ENCODE data around the gene ALDH1L2.
A peak's percentile ranks its signal among the peaks of the same experiment; 100 is the strongest.

ALDH1L2 gene

DNA sequence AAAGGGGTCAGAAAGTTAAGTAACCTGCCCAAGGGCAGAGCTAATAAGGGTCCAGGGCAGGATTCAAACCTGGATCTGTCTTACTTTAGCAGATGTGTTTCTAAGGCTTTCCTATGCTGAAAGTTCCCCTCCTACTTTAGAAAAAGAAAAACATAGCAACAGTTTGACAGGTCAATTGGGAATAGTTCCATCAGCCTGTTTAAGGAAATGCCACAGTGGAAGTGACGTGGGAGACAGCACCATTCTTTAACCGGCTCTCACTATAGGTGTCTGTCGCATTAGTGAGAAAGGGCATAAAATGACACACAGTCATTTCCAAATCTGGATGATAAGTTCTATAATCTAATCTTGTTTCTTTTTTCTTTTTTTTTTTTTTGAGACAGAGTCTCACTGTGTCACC, 7.3 kb downstream of the ALDH1L2 start:
- Histone ChIP-seq H3K4me2 (no peak overlapping the region), H3K9me3 (replicated peaks in 1 of 11) (no peaks in the 10 kb centered on the region), H3K36me3 (peaks cover 0 to 5% (median 0%) of the 10 kb centered on the region in 11 experiments; a peak in 1 of 22 replicates), H3K27me3 (no peaks in the 10 kb centered on the region), H3K27ac (no peak overlapping the region), H3K4me1 (no peaks in the 10 kb centered on the region), H4K20me1 (no peaks in the 10 kb centered on the region), H3K4me3 (no peak overlapping the region), H3K9ac (no peak overlapping the region)
- no peak for TF ChIP-seq Cebpa-rat (IDR thresholded peaks at IDR 0.05)

DNA sequence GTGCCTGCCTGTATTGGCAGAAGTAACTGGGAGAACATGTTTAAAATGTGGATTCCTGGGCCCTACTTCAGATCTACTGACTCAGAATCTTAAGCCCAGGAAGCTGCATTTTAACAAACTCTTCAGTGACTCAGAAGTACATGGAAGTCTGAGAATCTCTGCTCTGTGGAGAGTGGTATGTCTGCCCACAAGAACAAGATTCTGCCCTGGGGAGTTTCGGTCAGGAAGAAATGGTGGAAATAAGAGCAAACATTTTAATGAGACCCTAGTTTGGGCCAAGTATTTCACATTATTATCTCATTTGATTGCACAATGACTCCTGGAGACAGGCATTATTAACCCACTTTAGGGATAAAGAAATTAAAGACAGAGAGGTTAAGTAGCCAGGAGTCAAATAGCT, 8.2 kb downstream of the ALDH1L2 start:
- Histone ChIP-seq H3K4me3 (no peak overlapping the region), H3K4me2 (no peak overlapping the region), H3K9ac (no peak overlapping the region), H3K9me3 (replicated peaks in 1 of 11) (no peaks in the 10 kb centered on the region), H3K27ac (no peak overlapping the region), H3K36me3 (peaks cover 0 to 5% (median 0%) of the 10 kb centered on the region in 11 experiments; a peak in 1 of 22 replicates), H4K20me1 (no peaks in the 10 kb centered on the region), H3K4me1 (no peaks in the 10 kb centered on the region), H3K27me3 (no peaks in the 10 kb centered on the region)
- 0 out of 22 replicates have a peak, but pooled peaks of 1 of the 11 experiments have one; percentile 8 for TF ChIP-seq Cebpa-rat (IDR thresholded peaks at IDR 0.05)

DNA sequence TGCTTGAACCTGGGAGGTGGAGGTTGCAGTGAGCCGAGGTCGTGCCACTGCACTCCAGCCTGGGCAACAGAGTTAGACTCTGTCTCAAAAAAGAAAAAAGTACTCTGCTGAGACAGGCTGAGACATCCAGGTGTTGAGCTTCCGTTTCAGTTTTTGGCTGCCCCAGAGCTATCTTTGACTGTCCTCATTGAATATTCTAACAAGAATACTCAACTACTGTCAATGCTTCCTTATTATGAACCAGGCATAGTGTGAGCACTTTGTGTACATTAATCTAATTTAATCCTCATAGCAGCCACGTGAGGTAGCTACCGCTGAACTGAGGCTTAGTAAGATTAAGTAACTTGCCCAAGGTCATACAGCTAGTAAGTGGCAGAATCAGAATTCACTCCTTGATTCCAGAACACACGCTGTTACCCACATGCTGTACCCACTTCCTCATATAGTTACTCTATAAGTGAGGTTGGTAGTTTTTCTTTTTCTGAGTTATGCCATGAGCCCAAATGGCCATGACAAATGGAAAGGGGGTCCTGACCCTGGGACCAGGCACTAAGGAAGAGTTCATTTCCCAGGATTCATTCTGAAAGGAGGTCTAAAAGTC, 11.3 kb downstream of the ALDH1L2 start:
- H3K27ac ChIP-seq = no peak overlapping the region
- peaks cover 0 to 12% (median 7%) of the 10 kb centered on the region in 10 experiments; a peak in 10 of 20 replicates for H3K4me1 ChIP-seq
- no peak overlapping the region for H3K4me3 ChIP-seq
- H3K9ac ChIP-seq = no peak overlapping the region
- no peaks in the 10 kb centered on the region for H4K20me1 ChIP-seq
- H3K9me3 ChIP-seq (replicated peaks in 1 of 11) = no peaks in the 10 kb centered on the region
- H3K4me2 ChIP-seq = no peak overlapping the region
- TF ChIP-seq Cebpa-rat (IDR thresholded peaks at IDR 0.05) = no peak
- H3K27me3 ChIP-seq = no peaks in the 10 kb centered on the region
- peaks cover 0 to 13% (median 0%) of the 10 kb centered on the region in 11 experiments; a peak in 2 of 22 replicates for H3K36me3 ChIP-seq

DNA sequence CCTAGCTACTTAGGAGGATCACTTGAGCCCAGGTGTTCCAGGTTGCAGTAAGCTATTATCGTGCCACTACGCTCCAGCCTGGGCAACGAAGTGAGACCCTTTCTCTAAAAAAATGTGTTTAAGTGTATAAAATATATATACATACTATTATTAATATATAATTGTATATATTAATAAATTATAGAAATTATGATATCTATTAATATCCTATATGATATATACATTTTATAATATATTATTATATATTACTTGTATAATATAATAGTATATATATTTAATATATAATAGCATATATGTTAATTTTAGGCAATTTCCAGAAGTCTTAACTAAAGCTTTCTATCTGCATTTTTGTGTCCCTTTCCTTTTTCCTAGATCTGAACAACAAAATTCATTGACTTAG, 12.3 kb downstream of the ALDH1L2 start:
- peaks cover 0 to 15% (median 0%) of the 10 kb centered on the region in 11 experiments; a peak in 2 of 22 replicates for H3K36me3 ChIP-seq
- no peak overlapping the region for H3K4me3 ChIP-seq
- peaks cover 0 to 12% (median 7%) of the 10 kb centered on the region in 10 experiments; a peak in 10 of 20 replicates for H3K4me1 ChIP-seq
- no peaks in the 10 kb centered on the region for H3K9me3 ChIP-seq (replicated peaks in 1 of 11)
- no peak overlapping the region for H3K4me2 ChIP-seq
- no peaks in the 10 kb centered on the region for H3K27me3 ChIP-seq
- no peak overlapping the region for H3K9ac ChIP-seq
- no peak for TF ChIP-seq Cebpa-rat (IDR thresholded peaks at IDR 0.05)
- H4K20me1 ChIP-seq = no peaks in the 10 kb centered on the region
- H3K27ac ChIP-seq = no peak overlapping the region

DNA sequence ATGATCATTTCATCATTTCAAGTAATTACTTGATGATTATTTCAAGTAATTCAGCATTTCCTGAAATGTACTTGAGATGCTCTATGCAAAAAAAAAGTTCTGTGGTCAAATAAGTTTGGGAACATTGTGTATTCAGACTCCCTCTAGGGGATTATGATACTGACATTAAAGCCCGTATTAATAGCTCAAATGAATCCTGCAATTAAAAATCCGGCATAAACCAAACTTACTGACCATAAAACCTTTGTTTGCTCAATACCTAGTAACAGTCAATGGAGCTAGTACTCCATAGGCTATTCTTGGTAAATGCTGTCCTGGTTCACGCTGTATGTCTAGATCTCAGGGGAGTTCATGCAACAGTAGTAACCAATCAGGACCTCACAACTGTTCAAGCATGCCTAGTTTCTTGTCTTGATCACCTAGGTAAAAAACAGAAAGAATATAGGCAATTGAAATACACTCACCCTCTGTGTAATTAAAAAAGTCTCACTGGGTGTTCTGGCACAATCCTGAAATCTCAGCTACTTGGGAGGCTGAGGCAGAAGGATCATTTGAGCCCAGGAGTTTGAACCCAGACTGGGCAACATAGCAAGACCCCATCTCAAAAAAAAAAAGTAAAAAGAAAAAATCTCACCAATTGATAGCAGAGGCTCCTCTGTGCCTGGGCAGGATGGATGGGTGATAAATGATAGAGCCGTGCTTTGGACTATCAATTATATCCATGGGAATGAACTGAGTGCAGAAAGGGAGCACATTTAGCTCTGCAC, 14.1 kb downstream of the ALDH1L2 start:
- H3K4me3 ChIP-seq = no peak overlapping the region
- H3K9ac ChIP-seq = no peak overlapping the region
- H3K4me1 ChIP-seq = peaks cover 0 to 12% (median 7%) of the 10 kb centered on the region in 10 experiments; a peak in 10 of 20 replicates
- no peak for TF ChIP-seq Cebpa-rat (IDR thresholded peaks at IDR 0.05)
- H3K36me3 ChIP-seq = peaks cover 0 to 29% (median 0%) of the 10 kb centered on the region in 11 experiments; a peak in 2 of 22 replicates
- no peaks in the 10 kb centered on the region for H3K27me3 ChIP-seq
- no peaks in the 10 kb centered on the region for H4K20me1 ChIP-seq
- H3K4me2 ChIP-seq = peak overlapping the region in 5 of 11 experiments; percentile 1 to 29 (median 13); a peak in 7 of 22 replicates
- no peaks in the 10 kb centered on the region for H3K9me3 ChIP-seq (replicated peaks in 1 of 11)
- no peak overlapping the region for H3K27ac ChIP-seq

DNA sequence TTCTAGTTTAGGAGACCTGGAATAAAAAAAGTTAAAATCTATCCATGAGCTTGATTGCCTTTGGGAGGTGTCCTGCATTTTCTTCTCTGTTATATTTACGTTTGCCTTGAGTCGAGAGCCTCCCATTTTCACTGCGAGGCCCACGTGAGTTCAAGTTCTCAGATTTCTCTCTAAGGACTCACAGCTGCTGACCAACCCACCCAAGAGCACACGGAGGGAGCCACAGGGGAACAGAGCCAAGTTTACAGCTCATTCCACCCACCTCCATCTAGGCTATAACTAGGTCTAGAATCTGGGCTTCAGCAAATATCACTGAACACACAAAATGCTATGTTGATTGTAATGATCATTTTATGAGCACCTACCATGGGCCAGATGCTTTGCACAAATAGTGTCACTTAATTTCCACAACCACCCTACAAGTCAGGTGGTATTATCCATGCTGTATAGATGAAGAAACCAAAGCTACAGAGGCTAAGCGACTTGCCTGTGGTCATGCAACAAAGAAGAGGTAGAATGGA, 16.7 kb downstream of the ALDH1L2 start:
- Histone ChIP-seq H3K27ac (no peak overlapping the region), H3K27me3 (no peaks in the 10 kb centered on the region), H3K4me2 (no peak overlapping the region), H3K36me3 (peaks cover 0 to 40% (median 0%) of the 10 kb centered on the region in 11 experiments; a peak in 2 of 22 replicates), H3K9me3 (replicated peaks in 1 of 11) (no peaks in the 10 kb centered on the region), H3K9ac (no peak overlapping the region), H3K4me3 (no peak overlapping the region), H3K4me1 (peaks cover 0 to 12% (median 7%) of the 10 kb centered on the region in 10 experiments; a peak in 10 of 20 replicates), H4K20me1 (no peaks in the 10 kb centered on the region)
- no peak for TF ChIP-seq Cebpa-rat (IDR thresholded peaks at IDR 0.05)

DNA sequence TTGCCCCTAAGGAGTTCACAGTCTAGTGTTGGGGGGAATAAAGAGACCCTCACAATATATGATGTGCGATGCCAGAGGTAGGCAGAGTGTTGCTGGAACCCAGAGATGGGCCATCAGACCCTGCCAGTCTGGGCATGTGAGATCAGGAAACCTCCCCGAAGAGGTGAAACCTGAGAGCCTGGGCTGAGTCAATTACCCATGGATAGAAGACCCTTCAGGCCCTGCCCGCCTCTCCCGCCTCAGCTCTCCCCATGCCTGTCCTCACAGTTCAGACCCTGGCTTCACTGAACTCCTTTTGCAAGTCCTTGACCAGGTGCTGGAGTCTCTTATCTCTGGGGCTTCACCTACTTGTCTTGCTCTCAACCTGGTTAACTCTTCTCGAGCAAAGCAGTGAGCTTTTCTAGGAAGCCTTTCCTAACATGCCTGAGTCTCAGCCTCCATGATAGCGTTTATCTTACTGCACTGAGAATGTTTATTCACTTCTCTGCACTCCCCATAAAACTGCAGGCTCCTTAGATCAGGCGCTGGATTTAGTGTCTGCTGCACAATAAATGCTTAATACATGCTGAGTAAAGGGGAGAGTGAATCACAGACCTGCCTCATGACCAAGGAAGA, 19.6 kb downstream of the ALDH1L2 start:
- no peak for TF ChIP-seq Cebpa-rat (IDR thresholded peaks at IDR 0.05)
- no peak overlapping the region for H3K4me3 ChIP-seq
- H3K27me3 ChIP-seq = no peaks in the 10 kb centered on the region
- H3K4me2 ChIP-seq = no peak overlapping the region
- no peaks in the 10 kb centered on the region for H4K20me1 ChIP-seq
- peaks cover 0 to 43% (median 0%) of the 10 kb centered on the region in 11 experiments; a peak in 2 of 22 replicates for H3K36me3 ChIP-seq
- H3K9ac ChIP-seq = no peak overlapping the region
- H3K4me1 ChIP-seq = peaks cover 0 to 5% (median 2%) of the 10 kb centered on the region in 10 experiments; a peak in 10 of 20 replicates
- no peak overlapping the region for H3K27ac ChIP-seq
- H3K9me3 ChIP-seq (replicated peaks in 1 of 11) = no peaks in the 10 kb centered on the region

DNA sequence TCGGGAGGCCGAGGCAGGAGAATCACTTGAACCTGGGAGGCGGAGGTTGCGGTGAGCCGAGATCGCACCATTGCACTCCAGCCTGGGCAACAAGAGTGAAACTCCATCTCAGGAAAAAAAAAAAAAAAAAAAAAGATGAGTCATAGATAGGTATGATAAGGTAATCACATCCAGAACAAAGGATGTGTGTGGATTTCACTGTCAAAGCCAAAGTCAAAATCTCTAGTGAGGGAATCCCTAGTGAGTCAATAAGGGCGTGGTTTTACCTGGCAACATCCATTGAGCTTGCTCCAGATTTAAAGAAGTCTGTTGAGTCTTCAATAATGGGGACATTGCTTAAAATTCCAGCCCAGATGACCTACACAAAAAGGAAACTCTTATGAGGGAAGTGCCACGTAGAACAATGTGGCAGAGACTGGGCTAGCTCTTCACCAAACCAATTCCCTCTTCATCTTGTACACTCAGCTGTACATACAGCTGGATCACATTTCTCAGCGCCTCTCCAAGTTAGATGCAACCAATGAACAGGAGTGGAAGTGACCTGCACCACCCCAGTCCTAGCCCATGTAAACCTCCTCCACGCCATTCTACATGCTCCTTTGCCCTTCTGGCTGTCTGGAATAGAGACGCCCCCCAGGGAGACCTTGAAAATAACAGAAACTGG, 23.4 kb downstream of the ALDH1L2 start:
- H3K27me3 ChIP-seq = no peaks in the 10 kb centered on the region
- no peaks in the 10 kb centered on the region for H3K4me1 ChIP-seq
- peaks cover 14 to 22% (median 19%) of the 10 kb centered on the region in 11 experiments; a peak in 21 of 22 replicates for H3K9me3 ChIP-seq (replicated peaks in 1 of 11)
- H4K20me1 ChIP-seq = no peaks in the 10 kb centered on the region
- TF ChIP-seq Cebpa-rat (IDR thresholded peaks at IDR 0.05) = no peak
- no peak overlapping the region for H3K27ac ChIP-seq
- H3K4me3 ChIP-seq = no peak overlapping the region
- peaks cover 0 to 48% (median 0%) of the 10 kb centered on the region in 11 experiments; a peak in 2 of 22 replicates for H3K36me3 ChIP-seq
- no peak overlapping the region for H3K4me2 ChIP-seq
- no peak overlapping the region for H3K9ac ChIP-seq

Measured in BLaER1 treated with 17β-estradiol and CSF1 and Interleukin-3, amounts not matched to agents 10 nM and 100 nM (cell line).